ENCODE data around the gene ST7. TPM values are rescaled to one million over a fixed set of nuclear protein-coding genes. Genes with fewer than 3 reads are reported as not detected.

The ST7 gene
- total and polyA plus RNA-seq, 2 of the 13 experiments (the other 11 are each of a cell fraction or from before 2014, with no cell fraction given) = 17.3 to 23.5 TPM

DNA sequence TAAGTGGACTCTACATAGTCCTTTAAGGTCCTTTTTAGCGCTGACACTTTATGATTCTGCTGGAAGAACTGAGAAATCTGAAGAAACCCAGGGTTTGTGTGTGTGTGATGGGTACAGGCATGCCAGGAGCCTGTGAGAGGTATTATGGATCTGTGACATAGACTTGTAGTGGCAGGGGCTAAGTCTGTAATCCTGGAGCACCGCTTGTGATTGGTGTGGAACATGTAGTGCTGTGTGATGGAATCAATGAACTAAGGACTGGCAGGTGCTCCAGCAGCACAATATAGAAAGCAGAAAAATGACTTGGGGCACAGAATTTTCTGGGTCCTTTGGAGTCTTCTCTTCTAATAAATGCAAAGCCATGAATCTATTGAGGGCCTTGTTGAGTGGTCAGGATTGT lies 163.9 kb downstream of the ST7 start:
- intact Hi-C loops (cut with micrococcal nuclease; ENCODE audit: unreplicated experiment) (loop anchor here (10.0 kb wide), 1 partner anchor 522 kb away; no protein-coding TSS in a partner anchor), in situ Hi-C loops (cut with HindIII; ENCODE audit: extremely low pct_ligation_motif_present, low pct_unique_long_range_greater_than_20kb) (loop anchor here (5.0 kb wide), 2 partner anchors 130 to 185 kb away; no protein-coding TSS in a partner anchor)
- POLR2A ChIA-PET = no interaction called here

More for the DNA sequence above, 163.9 kb downstream of the ST7 start:
- no peak for DNase-seq (ENCODE audit: low spot score)
- BruUV-seq (replicated peaks) = no TSS peak
- no peak for FAIRE-seq
- no peaks in the 10 kb centered on the region for H4K20me1 ChIP-seq (ENCODE audit: insufficient read depth, low read length)
- 100% methylated on average over 2 of the region's 2 CpGs for WGBS (ENCODE audit: low lambda C conversion rate)
- no peak overlapping the region for H3K9ac ChIP-seq (ENCODE audit: insufficient read depth, low read depth, low read length)
- H3K36me3 ChIP-seq (replicated peaks in 1 of 2; ENCODE audit: control insufficient read depth in 1 of 2, insufficient read depth in 2 of 2, low read length in 2 of 2) = peaks cover 0 to 8% of the 10 kb centered on the region in 2 experiments; a peak in 1 of 5 replicates
- no peak for TF ChIP-seq NFYB (CRISPR knock-in tag; IDR thresholded peaks at IDR 0.05)
- no peak for TF ChIP-seq ZC3H4 (CRISPR knock-in tag; IDR thresholded peaks at IDR 0.05; ENCODE audit: borderline replicate concordance)
- no peak for TF ChIP-seq ZSCAN31 (CRISPR knock-in tag; IDR thresholded peaks at IDR 0.05; ENCODE audit: low read depth)
- no peak for TF ChIP-seq FOXA1 (IDR thresholded peaks at IDR 0.05)
- no peak for TF ChIP-seq FOXA1 (CRISPR knock-in tag; IDR thresholded peaks at IDR 0.05)
- TF ChIP-seq, protein P1, sequence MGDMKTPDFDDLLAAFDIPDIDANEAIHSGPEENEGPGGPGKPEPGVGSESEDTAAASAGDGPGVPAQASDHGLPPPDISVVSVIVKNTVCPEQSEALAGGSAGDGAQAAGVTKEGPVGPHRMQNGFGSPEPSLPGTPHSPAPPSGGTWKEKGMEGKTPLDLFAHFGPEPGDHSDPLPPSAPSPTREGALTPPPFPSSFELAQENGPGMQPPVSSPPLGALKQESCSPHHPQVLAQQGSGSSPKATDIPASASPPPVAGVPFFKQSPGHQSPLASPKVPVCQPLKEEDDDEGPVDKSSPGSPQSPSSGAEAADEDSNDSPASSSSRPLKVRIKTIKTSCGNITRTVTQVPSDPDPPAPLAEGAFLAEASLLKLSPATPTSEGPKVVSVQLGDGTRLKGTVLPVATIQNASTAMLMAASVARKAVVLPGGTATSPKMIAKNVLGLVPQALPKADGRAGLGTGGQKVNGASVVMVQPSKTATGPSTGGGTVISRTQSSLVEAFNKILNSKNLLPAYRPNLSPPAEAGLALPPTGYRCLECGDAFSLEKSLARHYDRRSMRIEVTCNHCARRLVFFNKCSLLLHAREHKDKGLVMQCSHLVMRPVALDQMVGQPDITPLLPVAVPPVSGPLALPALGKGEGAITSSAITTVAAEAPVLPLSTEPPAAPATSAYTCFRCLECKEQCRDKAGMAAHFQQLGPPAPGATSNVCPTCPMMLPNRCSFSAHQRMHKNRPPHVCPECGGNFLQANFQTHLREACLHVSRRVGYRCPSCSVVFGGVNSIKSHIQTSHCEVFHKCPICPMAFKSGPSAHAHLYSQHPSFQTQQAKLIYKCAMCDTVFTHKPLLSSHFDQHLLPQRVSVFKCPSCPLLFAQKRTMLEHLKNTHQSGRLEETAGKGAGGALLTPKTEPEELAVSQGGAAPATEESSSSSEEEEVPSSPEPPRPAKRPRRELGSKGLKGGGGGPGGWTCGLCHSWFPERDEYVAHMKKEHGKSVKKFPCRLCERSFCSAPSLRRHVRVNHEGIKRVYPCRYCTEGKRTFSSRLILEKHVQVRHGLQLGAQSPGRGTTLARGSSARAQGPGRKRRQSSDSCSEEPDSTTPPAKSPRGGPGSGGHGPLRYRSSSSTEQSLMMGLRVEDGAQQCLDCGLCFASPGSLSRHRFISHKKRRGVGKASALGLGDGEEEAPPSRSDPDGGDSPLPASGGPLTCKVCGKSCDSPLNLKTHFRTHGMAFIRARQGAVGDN (CRISPR knock-in tag; IDR thresholded peaks at IDR 0.05) = no peak
- no peak for TF ChIP-seq RCOR2 (CRISPR knock-in tag; IDR thresholded peaks at IDR 0.05)
- TF ChIP-seq SMC3 (IDR thresholded peaks at IDR 0.05; ENCODE audit: low read length) = no peak
- no peaks in the 10 kb centered on the region for H3K9me3 ChIP-seq (ENCODE audit: low read length)
- no peak overlapping the region for H2AFZ ChIP-seq (ENCODE audit: low read length)
- no peaks in the 10 kb centered on the region for H3K79me2 ChIP-seq (ENCODE audit: insufficient read depth, low read length)
- no peaks in the 10 kb centered on the region for H3K27me3 ChIP-seq (ENCODE audit: control insufficient read depth in 1 of 2, insufficient read depth in 2 of 2, low read length in 2 of 2)
- no peak overlapping the region for H3K4me3 ChIP-seq (replicated peaks in 1 of 3; ENCODE audit: insufficient read depth in 1 of 3, low read depth in 2 of 3, low read length in 3 of 3)
- CTCF ChIA-PET (ENCODE audit: low intra/inter-chr PET ratio, low total read pairs) = interaction anchor here (3.1 kb wide), 1 partner anchor 187 kb away, joined by 33 read pairs; no protein-coding TSS in a partner anchor
- no peak for ATAC-seq
- no peaks in the 10 kb centered on the region for H3K4me1 ChIP-seq (ENCODE audit: insufficient read depth, low read length)
- no peak overlapping the region for H3K27ac ChIP-seq (ENCODE audit: extremely low read length, insufficient read depth, low read length)
- no peak overlapping the region for H3K4me2 ChIP-seq (ENCODE audit: low read depth, low read length)
